GM18867 (cell line): ENCODE data around the gene TRNAU1AP.

Source experiments
- ATAC-seq: cut with Tn5 transposase; IDR thresholded peaks from one replicate; pipeline ENCODE4 v1.9.1; 2021; ENCODE audit warnings: mild to moderate bottlenecking, moderate library complexity; ENCODE audit not compliant: unreplicated experiment

TRNAU1AP gene

GRCh38 chr1:28604411-28604810, 51.5 kb downstream of the TRNAU1AP start:
- ATAC-seq, result no peak

- ATAC-seq, result no peak
Observed at GRCh38 chr1:28604962-28605361, 52.1 kb downstream of the TRNAU1AP start.

DNA sequence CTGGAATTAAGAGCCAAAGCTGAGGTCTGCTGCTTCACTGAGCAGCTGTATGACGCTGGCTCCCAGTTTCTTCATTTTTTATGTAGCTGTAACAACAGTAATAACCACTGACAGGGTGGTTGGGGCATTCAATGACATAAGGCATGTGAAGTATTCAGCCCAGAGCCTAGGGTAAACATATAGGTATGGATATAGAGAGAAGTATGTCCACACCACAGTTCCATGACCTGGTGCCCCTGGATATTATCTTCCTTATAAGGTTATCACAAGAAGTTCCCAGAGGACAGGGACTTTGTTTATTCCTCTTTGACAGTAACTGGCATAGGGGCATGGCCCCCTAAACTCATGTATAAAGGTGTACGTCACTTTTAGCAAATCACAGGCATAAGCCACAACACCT, 53.9 kb downstream of the TRNAU1AP start:
- ATAC-seq, result no peak

DNA sequence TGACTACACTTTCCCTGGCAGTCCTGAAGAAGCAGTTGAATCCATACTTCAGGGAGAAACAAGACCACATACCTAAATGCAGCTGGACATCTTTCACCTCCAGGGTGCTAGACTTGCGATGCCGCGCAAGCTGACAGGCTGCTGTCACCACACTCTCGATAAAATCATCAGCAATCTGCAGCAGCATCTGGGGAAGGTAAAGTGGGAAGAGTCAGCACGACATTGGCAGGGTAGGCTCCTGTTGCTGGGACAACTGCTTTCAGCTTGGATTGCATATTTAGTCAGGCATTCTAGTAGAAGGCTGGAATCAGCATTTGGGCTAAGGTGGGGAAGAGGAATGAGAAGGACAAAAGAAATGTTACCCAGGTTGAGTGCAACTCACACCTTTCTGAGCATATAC, 60.3 kb downstream of the TRNAU1AP start:
- no peak for ATAC-seq
